Anterior cingulate cortex (tissue), 58 donors: ENCODE data around the gene JMJD1C.
A peak's percentile ranks its signal among the peaks of the same experiment; 100 is the strongest.
"Not testable (repeated sequence)": the region's sequence is repeated elsewhere in the genome, so short reads cannot be mapped to it uniquely, and the experiment has no call there.

ENCODE experiments used
- DNase-seq, 58 donors: peaks; one replicate each; lab custom pipeline; 2025; lab: John Stamatoyannopoulos, UW

Gene JMJD1C, protein sequence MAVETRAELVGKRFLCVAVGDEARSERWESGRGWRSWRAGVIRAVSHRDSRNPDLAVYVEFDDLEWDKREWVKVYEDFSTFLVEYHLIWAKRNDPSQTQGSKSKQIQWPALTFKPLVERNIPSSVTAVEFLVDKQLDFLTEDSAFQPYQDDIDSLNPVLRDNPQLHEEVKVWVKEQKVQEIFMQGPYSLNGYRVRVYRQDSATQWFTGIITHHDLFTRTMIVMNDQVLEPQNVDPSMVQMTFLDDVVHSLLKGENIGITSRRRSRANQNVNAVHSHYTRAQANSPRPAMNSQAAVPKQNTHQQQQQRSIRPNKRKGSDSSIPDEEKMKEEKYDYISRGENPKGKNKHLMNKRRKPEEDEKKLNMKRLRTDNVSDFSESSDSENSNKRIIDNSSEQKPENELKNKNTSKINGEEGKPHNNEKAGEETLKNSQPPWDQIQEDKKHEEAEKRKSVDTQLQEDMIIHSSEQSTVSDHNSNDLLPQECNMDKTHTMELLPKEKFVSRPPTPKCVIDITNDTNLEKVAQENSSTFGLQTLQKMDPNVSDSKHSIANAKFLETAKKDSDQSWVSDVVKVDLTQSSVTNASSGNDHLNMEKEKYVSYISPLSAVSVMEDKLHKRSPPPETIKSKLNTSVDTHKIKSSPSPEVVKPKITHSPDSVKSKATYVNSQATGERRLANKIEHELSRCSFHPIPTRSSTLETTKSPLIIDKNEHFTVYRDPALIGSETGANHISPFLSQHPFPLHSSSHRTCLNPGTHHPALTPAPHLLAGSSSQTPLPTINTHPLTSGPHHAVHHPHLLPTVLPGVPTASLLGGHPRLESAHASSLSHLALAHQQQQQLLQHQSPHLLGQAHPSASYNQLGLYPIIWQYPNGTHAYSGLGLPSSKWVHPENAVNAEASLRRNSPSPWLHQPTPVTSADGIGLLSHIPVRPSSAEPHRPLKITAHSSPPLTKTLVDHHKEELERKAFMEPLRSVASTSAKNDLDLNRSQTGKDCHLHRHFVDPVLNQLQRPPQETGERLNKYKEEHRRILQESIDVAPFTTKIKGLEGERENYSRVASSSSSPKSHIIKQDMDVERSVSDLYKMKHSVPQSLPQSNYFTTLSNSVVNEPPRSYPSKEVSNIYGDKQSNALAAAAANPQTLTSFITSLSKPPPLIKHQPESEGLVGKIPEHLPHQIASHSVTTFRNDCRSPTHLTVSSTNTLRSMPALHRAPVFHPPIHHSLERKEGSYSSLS (N-terminal part only)

DNA sequence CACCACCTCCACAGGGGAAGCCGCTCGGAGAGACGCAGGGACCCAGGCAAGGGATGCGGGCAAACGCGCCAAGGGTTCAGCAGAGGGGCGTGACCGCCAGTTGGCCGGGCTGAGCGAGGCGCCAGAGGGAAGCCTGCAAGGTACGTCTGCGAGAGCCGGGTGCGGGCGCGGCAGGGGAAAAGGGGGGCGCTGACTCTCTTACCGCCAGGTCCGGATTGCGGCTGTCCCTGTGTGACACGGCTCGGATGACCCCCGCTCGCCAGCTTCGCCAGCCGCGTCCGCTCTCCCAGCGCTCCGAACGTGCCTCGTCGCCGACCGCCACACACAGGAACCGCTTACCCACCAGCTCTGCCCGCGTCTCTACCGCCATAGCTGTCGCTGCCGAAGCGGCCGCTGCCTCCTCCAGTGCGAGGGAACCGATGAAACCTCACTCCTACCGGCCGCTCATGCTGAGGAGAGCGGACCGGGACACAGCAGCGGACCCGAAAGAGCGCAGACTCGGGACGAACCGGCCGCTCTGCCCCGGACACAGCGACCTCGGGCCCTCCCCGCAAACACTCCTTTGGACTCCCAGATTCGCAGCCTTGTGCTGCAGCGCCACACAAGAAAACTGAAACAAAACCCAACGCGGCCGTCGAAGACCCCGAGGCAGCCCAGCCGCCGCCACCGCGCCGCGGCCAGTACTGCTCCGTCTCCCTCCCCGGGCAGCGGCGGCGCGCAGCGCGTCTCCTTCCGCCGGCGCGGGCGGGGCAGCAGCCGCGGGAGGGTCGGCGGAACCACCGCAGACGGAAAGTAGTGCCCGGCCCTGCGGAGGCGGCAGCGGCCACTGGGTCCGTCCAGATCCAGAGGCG lies at the start of gene JMJD1C:
JMJD1C (minus strand) TSS at position 685 of the 851 bp plus-strand sequence; CDS start at position 370, 315 bp downstream.
- peak in 56 of 58 donors; percentile 8 to 78 (median 62) for DNase-seq

DNA sequence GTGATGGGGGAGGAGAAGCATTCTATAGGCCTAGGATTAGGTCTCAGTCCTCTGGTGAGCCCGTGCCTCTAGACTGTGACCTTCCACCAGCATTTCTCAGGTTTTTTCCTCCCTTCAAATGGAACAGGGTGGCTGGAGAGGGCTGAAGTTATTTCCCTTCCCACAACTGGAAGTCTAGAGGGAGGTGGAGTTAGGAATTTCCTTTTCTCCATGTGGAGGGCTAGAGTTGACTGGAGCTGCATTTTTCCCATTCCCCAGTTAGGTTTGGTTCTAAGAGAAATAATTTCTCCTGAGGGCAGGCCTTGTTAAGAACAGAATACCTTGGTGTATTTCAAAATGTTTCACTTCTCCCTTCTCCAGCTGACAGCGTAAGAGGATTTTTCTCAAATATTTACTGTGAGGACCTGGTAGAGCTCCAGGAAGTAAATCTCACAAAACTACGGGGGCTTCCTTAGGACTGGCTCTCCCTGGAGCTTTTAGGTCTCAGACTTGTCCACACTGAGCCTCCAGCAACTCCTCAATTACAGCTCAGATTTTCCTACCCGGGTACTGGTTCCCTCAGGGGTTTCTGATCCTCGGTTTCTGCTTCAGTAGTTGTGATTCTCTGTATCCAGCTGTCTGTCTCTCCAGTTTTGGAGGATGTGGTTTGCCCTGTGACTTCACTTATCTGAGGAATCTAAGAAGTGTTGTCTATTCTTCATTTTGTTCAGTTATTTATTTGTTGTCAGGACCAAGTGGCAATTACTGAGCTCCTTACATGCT lies 49.4 kb upstream of the JMJD1C start:
- DNase-seq = no peak

DNA sequence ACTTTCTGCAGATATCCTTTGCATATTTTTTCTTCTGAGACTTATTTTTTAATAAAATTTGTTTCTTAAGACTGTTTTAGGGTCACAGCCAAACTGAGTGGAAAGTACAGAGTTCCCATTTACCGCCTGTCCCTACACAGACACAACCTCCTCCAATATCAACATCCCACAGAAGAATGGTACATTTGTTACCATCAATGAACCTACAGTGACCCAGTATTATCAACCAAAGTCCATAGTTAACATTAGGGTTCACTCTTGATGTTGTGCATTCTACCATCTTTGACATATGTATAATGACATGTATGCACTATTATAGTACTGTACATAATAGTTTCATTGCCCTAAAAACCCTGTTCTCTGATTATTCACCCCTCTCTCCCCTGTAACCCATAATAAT lies 40.8 kb upstream of the JMJD1C start:
- no peak for DNase-seq

DNA sequence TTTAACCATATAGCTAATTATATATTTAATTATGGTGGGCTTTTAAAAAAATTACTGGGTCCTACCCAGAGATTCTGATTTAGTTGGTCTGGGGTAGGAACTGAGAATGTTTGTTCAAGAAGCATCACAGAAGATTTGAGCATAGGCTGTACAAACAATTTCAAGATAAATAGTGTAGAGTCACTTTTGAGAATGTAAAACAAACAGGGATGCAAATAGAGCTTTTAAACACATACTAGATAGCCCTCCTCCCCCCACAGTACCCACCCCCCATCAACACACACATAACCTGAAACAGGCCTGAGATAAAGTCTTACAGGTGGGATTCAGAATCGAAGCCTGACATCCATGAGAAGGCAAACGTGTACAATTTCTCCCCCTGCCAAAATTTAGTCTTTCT lies 39.8 kb upstream of the JMJD1C start:
- DNase-seq = no peak

DNA sequence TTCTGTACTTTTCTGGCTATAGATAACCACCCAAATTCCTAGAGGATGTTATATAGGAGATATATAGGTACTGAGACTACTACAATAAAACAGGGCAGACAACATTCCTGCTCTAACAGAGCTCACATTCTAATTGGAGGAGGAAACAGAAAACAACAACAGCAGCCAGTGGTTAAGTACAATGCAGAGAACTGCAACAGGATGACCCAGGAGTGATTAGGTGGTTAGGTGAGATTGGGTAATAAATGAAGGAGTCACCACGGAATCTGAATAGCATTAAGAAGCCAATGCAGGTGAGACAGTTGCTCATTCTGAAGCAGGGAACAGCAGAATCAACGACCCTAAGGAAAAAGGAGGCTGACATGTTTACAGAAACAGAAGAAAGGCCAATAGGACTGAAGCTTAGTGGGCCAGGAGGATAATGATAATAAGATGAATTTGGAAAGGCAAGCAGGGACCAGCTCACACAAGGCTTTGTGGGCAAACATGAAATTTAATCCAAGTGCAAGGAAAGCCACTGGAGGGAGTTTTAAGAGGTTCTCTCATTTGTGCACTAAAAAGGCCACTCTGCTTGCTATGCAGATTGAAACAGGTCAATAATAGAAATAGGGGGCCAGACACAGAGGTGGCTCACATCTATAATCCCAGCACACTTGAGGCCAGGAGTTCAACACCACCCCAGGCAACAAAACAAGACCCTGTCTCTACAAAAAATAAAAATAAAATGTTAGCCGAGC lies 38.5 kb upstream of the JMJD1C start:
- DNase-seq = no peak

DNA sequence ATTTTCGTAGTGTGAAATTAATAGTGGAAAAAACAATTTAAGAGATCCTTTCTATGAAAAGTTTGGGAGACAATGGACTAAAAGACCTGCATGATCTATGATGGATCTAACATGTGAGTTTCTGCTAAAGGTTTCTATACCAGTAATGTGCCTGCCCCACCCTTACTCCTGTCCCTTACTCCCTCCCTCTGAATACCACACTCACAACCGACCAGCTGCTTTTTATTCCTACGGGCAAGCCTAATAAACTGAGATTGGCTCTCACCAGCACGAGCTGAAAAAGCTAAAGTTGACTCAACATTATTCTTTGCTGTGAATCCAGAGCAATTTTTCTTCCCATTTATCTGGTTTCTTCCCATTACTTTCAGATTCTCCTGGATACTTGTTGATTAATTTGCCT lies 37.6 kb upstream of the JMJD1C start:
- no peak for DNase-seq

DNA sequence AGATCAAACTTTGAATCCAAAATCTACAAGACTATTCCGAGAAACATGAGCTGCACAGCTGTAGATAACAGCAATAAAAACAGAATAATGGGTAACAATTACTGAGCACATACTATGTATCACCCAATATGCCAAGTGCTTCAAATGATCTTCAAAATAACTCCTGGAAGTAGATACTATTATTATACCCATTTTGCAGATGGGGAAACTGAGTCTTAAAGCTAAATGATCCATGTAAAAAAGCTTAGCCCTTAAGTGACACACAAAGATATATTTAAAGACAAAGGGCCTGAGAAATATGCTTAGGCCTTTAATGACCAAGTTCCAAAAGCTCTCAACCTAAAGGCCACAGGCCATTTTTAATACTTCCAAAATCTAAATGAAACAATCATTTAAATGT lies 37.1 kb upstream of the JMJD1C start:
- DNase-seq = no peak

DNA sequence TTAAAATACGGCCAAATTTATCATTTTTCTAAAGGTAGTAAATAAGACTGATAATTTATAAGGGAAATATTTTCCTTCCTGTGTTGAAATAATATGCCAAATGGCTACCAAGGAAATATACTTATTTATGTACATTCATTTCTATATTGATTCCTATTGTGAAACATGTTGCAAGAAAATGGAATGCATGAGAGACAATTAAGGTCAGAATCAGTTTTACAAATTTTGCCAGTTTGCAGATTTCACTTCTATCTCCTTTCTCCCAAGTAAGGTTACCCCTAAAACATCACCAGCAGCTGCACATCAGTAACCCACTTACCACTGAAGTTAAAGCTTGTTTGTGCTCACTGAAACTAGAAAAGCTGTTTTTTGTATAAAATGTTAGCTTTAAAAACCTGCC lies 36.2 kb upstream of the JMJD1C start:
- no peak for DNase-seq

DNA sequence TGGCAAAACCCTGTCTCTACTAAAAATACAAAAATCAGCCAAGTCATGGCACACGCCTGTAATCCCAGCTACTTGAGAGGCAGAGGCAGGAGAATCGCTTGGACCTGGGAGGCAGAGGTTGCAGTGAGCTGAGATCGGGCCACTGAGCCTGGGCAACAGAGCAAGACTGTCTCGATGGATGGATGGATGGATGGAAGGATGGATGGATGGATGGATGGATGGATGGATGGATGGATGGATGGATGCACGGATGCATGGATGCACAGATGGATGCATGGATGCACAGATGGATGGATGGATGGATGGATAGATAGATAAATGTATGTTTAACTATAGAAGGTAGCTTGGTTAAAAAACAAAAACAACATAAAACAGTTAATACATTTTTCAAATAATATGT lies 34.8 kb upstream of the JMJD1C start:
- not testable (repeated sequence) for DNase-seq

DNA sequence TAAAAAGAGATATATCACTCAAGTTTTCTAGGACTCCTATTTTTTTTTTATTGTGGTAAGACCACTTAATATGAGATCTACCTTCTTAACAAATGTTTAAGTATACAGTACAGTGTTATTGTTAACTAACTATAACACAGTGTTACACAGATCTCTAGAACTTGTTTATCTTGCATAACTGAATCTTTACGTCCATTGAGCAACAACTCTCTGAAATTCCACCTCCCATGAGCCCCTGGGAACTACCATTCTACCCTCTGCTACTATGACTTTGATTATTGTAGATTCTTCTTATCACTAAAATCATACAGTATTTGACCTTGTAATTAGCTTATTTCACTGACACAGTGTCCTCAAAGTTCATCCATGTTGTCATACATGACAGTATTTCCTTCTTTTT lies 32.9 kb upstream of the JMJD1C start:
- no peak for DNase-seq

DNA sequence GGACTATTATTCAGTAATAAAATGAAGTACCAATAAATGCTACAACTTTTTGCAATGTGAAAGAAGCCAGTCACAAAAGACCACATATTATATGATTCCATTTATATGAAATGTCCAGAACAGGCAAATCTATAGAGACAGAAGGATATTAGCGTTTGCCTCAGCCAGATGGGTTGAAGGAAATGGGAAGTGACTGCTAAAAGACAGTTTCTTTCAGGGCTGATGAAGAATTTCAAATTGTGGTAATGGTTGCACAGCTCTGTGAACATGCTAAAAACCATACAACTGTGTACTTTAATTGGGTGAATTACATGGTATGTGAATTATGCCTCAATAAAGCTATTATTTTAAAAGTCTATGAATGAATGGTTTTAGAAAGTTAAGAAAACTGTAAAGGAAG lies 31.5 kb upstream of the JMJD1C start:
- no peak for DNase-seq

DNA sequence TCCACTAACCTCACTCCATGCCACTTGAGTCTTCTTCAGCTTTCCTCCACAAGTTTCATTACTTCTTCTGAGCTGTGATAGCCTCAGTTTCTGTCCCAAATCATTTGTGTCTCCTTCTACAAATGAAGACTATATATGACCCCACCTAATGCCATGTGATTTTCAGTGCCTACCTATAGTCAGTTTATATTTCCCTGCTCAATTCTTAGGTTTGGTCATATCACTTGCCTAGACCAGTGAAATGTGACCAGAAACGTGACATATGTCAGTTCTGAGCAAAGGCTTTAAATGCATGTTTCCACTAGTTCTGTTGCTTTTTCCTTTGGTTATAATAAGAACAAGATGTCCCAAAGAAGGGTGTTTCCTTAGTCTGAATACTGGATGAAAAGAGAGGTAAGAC lies 30.8 kb upstream of the JMJD1C start:
- DNase-seq = no peak

DNA sequence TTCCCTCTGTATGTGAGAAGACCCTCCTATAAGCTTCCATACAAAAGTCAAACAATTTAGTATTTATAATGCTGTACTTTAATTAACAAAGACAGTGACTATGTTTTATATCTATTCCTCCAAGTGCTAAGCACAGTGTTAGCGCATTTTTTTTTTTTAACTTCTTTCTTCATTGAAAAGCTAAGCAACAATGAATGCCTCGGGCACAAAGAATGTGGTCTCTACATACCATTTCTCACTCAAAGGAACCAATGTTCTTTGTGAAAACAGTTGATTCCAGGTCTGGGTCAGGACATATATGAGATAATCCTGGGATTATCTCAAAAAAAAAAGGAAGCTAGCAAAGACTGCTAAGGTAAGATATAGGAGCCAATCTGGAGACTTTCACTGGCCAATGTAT lies 29.2 kb upstream of the JMJD1C start:
- DNase-seq = no peak

DNA sequence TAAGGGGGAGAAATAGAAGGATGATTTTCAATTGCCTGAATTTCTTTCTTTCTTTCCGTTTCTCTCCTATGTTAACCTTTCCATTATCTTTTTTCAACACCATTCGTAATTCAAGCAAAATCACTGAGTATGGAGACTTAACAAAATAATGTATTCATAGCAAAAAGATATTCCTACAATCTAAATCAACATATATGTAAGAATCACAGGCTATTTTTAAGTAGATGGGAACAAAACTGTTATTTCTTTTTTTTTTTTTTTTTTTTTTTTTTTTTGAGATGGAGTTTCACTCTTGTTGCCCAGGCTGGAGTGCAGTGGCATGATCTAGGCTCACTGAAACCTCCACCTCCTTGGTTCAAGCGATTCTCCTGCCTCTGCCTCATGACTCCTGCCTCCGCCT lies 27.2 kb upstream of the JMJD1C start:
- DNase-seq = no peak

DNA sequence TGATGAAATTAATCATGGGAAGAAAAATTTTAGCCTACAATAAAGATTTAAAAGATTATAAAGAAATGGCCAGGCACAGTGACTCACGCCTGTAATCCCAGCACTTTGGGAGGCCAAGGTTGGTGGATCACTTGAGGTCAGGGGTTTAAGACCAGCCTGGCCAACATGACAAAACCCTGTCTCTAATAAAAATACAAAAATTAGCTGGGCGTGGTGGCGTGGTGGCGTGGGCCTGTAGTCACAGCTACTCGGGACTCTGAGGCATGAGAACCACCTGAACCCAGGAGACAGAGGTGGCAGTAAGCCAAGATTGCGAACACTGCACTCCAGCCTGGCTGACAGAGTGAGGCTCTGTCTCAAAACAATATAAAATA lies 26.5 kb upstream of the JMJD1C start:
- DNase-seq = not testable (repeated sequence)

DNA sequence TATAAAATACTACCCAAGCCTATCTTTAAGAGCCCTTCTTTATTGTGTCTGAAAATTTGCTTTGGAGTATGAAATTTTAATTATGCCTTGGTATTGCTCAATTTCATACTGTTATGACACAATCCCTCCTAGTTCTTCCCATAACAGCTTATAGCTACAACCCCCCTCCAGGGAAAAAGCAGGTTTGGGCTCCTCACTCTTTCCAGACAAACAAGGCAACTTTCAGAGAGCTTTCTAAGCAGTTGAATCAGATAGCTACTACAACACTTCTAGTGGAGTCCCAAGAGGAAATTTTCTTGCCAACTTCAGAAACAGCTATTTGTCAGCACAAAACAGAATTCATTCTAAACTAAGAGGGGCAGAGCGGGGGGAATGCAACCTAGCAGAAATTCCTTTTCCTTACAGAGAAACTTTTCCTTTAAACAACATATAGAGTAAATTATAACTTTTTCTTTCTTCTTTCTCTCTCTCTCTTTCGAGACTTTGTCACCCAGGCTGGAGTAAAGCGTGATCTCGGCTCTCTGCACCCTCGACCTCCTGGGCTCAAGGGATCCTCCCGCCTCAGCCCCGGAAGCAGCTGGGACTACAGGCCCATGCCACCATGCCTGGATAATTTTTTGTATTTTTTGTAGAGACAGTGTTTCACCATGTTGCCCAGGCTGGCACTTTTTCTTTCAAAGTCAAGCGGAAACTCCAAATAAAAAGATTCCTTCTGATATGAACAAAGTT lies 26.0 kb upstream of the JMJD1C start:
- DNase-seq = no peak

DNA sequence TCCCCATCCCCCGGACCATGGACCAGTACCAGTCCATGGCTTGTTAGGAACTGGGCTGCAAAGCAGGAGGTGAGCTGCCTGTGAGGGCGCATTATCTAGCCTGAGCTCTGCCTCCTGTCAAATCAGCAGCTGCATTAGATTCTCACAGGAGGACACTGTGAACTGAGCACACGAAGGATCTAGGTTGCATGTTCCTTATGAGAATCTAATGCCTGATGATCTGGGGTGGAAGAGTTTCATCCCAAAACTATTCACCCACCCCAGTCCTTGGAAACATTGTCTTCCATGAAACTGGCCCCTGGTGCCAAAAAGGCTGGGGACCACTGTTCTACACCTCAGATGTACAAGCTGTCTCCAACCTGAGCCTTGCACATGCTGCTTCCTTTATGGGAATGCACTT lies 24.1 kb upstream of the JMJD1C start:
- no peak for DNase-seq

DNA sequence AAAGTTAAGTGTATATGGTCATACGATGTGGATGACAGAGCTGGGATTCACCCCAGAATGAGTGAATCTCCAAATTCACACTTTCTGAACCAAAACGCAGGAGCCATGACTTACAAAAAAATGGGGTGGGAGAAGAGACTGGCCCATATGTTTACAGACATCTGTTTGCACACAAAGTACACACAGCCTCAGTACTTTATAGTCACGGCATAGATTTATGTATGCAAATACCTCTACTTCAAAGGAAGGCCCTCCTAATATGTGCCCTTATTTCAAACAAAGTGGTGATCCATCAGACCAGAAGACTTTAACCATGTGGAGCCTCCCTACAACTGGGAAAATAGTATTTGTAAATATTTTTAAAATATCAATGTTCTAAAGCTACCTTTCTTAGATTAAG lies 22.2 kb upstream of the JMJD1C start:
- DNase-seq = no peak
